NCI-H524 treated with DMSO at 0.1 percent for 48 hours (cell line): Measurements from ENCODE around the gene MT1E.
"Not testable (repeated sequence)": the region's sequence is repeated elsewhere in the genome, so short reads cannot be mapped to it uniquely, and the experiment has no call there.

Source experiments
- DNase-seq: peaks from one replicate; lab custom pipeline; 2025; lab: John Stamatoyannopoulos, UW

MT1E gene

GRCh38 chr16:56672761-56673536, 47.4 kb downstream of the MT1E start:
- no peak for DNase-seq

DNA sequence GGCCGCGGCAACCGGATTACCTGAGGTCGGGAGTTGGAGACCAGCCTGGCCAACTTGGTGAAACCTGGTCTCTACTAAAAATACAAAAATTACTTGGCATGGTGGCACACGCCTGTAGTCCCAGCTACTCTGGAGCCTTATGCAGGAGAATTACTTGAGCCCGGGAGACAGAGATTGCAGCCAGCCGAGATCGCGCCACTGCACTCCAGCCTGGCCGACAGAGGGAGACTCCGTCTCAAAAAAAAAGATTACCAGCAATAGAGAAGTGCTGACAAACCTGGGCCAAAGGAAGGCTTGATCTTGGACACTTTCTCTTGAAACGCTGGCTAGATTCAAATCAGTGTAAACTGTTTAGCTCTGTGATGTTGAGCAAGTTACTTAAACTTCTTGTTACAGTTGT, 48.3 kb downstream of the MT1E start:
- DNase-seq, result no peak

DNA sequence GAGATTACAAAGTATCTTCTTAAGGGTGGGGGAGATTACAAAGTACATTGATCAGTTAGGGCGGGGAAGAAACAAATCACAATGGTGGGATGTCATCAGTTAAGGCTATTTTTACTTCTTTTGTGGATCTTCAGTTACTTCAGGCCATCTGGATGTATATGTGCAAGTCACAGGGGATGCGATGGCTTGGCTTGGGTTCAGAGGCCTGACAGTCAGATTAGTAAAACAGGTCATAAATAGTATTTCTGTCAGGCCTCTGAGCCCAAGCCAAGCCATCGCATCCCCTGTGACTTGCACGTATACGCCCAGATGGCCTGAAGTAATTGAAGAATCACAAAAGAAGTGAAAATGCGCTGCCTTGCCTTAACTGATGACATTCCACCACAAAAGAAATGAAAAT, 49.0 kb downstream of the MT1E start:
- DNase-seq, result not testable (repeated sequence)

- DNase-seq, result no peak
Observed at GRCh38 chr16:56675685-56676210, 50.2 kb downstream of the MT1E start.
